Measurements from ENCODE around the gene CRACDL. TPM values are rescaled to one million over a fixed set of nuclear protein-coding genes. Genes with fewer than 3 reads are reported as not detected.

The CRACDL gene
- total and polyA plus RNA-seq, 2 of the 13 experiments (the other 11 are each of a cell fraction or from before 2014, with no cell fraction given) = 0.15 to 0.26 TPM

GRCh38 chr2:98805412-98806171 is 130.4 kb downstream of the CRACDL start (continued):
- TF ChIP-seq ZBTB33 (CRISPR knock-in tag; IDR thresholded peaks at IDR 0.05) (peak; percentile 73), SALL1 (CRISPR knock-in tag; IDR thresholded peaks at IDR 0.05) (peak; percentile 90), ARID4A (CRISPR knock-in tag; IDR thresholded peaks at IDR 0.05; ENCODE audit: borderline replicate concordance) (0 out of 2 replicates have a peak, but pooled peaks have one; percentile 54), UBTF (CRISPR knock-in tag; IDR thresholded peaks at IDR 0.05) (0 out of 2 replicates have a peak, but pooled peaks have one; percentile 20), HHEX (CRISPR knock-in tag; IDR thresholded peaks at IDR 0.05) (peak; percentile 49; the same call in 1 of the 2 replicates), ZNF296 (CRISPR knock-in tag; conservative IDR thresholded peaks at IDR 0.05) (0 out of 2 replicates have a peak, but pooled peaks have one; percentile 19), RBM39 (IDR thresholded peaks at IDR 0.05; ENCODE audit: low read depth, low read length, poor library complexity, severe bottlenecking) (no peak), ZNF12 (CRISPR knock-in tag; IDR thresholded peaks at IDR 0.05) (peak; percentile 80; the same call in 1 of the 2 replicates), ZNF331 (CRISPR knock-in tag; IDR thresholded peaks at IDR 0.05) (peak; percentile 82), NR0B2 (CRISPR knock-in tag; IDR thresholded peaks at IDR 0.05) (peak; percentile 17; the same call in 1 of the 2 replicates), CAMTA2 (CRISPR knock-in tag; IDR thresholded peaks at IDR 0.05; ENCODE audit: borderline replicate concordance) (no peak), ZNF441 (CRISPR knock-in tag; IDR thresholded peaks at IDR 0.05; ENCODE audit: borderline replicate concordance) (peak; percentile 91), HDAC1 (CRISPR knock-in tag; IDR thresholded peaks at IDR 0.05) (peak; percentile 63; the same call in 1 of the 2 replicates), GPN1 (CRISPR knock-in tag; IDR thresholded peaks at IDR 0.05; ENCODE audit: borderline replicate concordance) (no peak), MTF2 (CRISPR knock-in tag; IDR thresholded peaks at IDR 0.05; ENCODE audit: borderline replicate concordance) (peak; percentile 67; the same call in 1 of the 2 replicates), ZNF691 (CRISPR knock-in tag; IDR thresholded peaks at IDR 0.05; ENCODE audit: borderline replicate concordance, low read depth) (no peak), ZNF264 (CRISPR knock-in tag; IDR thresholded peaks at IDR 0.05) (peak; percentile 57; the same call in 1 of the 2 replicates), SMC3 (IDR thresholded peaks at IDR 0.05; ENCODE audit: low read length) (0 out of 2 replicates have a peak, but pooled peaks have one; percentile 29), XRCC5 (optimal IDR thresholded peaks at IDR 0.05; ENCODE audit: low read length) (peak; percentile 89)
